DOHH2 (cell line): ENCODE data around the gene TMEM38B.

Experiments
- CTCF ChIP-seq: fragments of 200-600 bp; sonication (generic); IDR thresholded peaks from one replicate; pipeline ENCODE4 v1.5.1; 2014; ENCODE audit warnings: antibody characterized with exemption, mild to moderate bottlenecking, low read depth, low read length; ENCODE audit not compliant: poor library complexity, severe bottlenecking
- EZH2phosphoT487 ChIP-seq: fragments of 200-600 bp; sonication (generic); IDR thresholded peaks from 2 replicates; pipeline ENCODE4 v1.6.1; 2017; ENCODE audit warnings: borderline replicate concordance, mild to moderate bottlenecking, antibody characterized with exemption, low read length, moderate library complexity, mixed read lengths

GRCh38 chr9:105757496-105758251, 63.3 kb downstream of the TMEM38B start:
- no peak for TF ChIP-seq CTCF
- TF ChIP-seq EZH2phosphoT487: no peak
